GM23338 (cell line): Measurements from ENCODE around the gene TMEM139. TPM values are rescaled to one million over a fixed set of nuclear protein-coding genes. Genes with fewer than 3 reads are reported as not detected.

Source experiments
- ATAC-seq: fragments of 200-7000 bp; cut with Tn5 transposase; 3 replicates; pipeline ENCODE4 v1.9.1; 2020
- DNase-seq: peaks from one replicate; pipeline ENCODE4 v3.0.0-alpha.2; 2015; ENCODE audit warnings: low spot score
- H2AFZ ChIP-seq: fragments of 200-600 bp; sonication (generic); 2 replicates; pipeline ENCODE4 v1.8.0; 2016; ENCODE audit warnings: antibody characterized with exemption, mild to moderate bottlenecking, moderate library complexity
- H3F3A ChIP-seq: fragments of 200-600 bp; sonication (generic); replicated peaks from 2 replicates; pipeline ENCODE4 v1.8.0; 2017; ENCODE audit warnings: antibody characterized with exemption, mixed run types, low read depth
- H3K27ac ChIP-seq: fragments of 200-600 bp; sonication (generic); 2 replicates; pipeline ENCODE4 v1.6.1; 2016; ENCODE audit warnings: low read depth
- H3K27me3 ChIP-seq: fragments of 200-600 bp; sonication (generic); 2 replicates; pipeline ENCODE4 v1.8.0; 2016; ENCODE audit warnings: mild to moderate bottlenecking, mixed run types, moderate library complexity; ENCODE audit not compliant: insufficient read depth
- H3K36me3 ChIP-seq: fragments of 200-600 bp; sonication (generic); 2 replicates; pipeline ENCODE4 v1.8.0; 2016; ENCODE audit warnings: mild to moderate bottlenecking; ENCODE audit not compliant: insufficient read depth
- H3K4me1 ChIP-seq: fragments of 200-600 bp; sonication (generic); 2 replicates; pipeline ENCODE4 v1.8.0; 2016; ENCODE audit warnings: mild to moderate bottlenecking, moderate library complexity; ENCODE audit not compliant: insufficient read depth
- H3K4me2 ChIP-seq: fragments of 200-600 bp; sonication (generic); 2 replicates; pipeline ENCODE4 v1.7.1; 2017; ENCODE audit warnings: mixed run types
- H3K4me3 ChIP-seq: fragments of 200-600 bp; sonication (generic); 2 replicates; pipeline ENCODE4 v1.6.1; 2016; ENCODE audit warnings: mixed run types
- H3K79me2 ChIP-seq: fragments of 200-600 bp; sonication (generic); replicated peaks from 2 replicates; pipeline ENCODE4 v1.8.0; 2017; ENCODE audit warnings: mild to moderate bottlenecking; ENCODE audit not compliant: insufficient read depth
- H3K9me2 ChIP-seq: fragments of 200-600 bp; sonication (generic); 2 replicates; pipeline ENCODE4 v1.8.0; 2017; ENCODE audit not compliant: insufficient read depth
- H4K20me1 ChIP-seq: fragments of 200-600 bp; sonication (generic); replicated peaks from 2 replicates; pipeline ENCODE4 v1.8.0; 2017; ENCODE audit warnings: mild to moderate bottlenecking; ENCODE audit not compliant: insufficient read depth
- H3K27ac Mint-ChIP-seq: 2 replicates; pipeline ENCODE4 v1.8.0; 2020; ENCODE audit warnings: inconsistent platforms, mild to moderate bottlenecking, moderate library complexity, mixed read lengths
- H3K27me3 Mint-ChIP-seq: 3 replicates; pipeline ENCODE4 v1.8.0; 2022; ENCODE audit warnings: low read depth, mild to moderate bottlenecking, moderate library complexity, mixed read lengths, inconsistent platforms; ENCODE audit not compliant: insufficient read depth, poor library complexity
- H3K36me3 Mint-ChIP-seq: 3 replicates; pipeline ENCODE4 v1.8.0; 2021; ENCODE audit warnings: low read depth, mild to moderate bottlenecking, inconsistent platforms, moderate library complexity, mixed read lengths
- H3K4me1 Mint-ChIP-seq: 3 replicates; pipeline ENCODE4 v1.8.0; 2020; ENCODE audit warnings: mild to moderate bottlenecking, inconsistent platforms, mixed read lengths
- H3K4me3 Mint-ChIP-seq: 3 replicates; pipeline ENCODE4 v1.8.0; 2021; ENCODE audit warnings: moderate library complexity, mild to moderate bottlenecking, inconsistent platforms, mixed read lengths
- H3K9me3 Mint-ChIP-seq: 3 replicates; pipeline ENCODE4 v1.8.0; 2020; ENCODE audit warnings: moderate library complexity, mild to moderate bottlenecking, inconsistent platforms, mixed read lengths
- CREB1 ChIP-seq: fragments of 250-450 bp; sonication (Bioruptor Pico); IDR thresholded peaks from 2 replicates; pipeline ENCODE4 v1.5.0; 2020; ENCODE audit warnings: low read depth, mild to moderate bottlenecking, moderate library complexity
- EZH2 ChIP-seq: fragments of 200-600 bp; sonication (generic); IDR thresholded peaks from one replicate; pipeline ENCODE4 v1.8.0; 2017; ENCODE audit warnings: antibody characterized with exemption, mild to moderate bottlenecking, low read depth; ENCODE audit not compliant: unreplicated experiment
- EZH2phosphoT487 ChIP-seq: fragments of 200-600 bp; sonication (generic); IDR thresholded peaks from one replicate; pipeline ENCODE4 v1.8.1; 2018; ENCODE audit warnings: antibody characterized with exemption; ENCODE audit not compliant: unreplicated experiment
- NANOG ChIP-seq: IDR thresholded peaks from 2 replicates; pipeline ENCODE4 v1.6.1; 2016; ENCODE audit warnings: antibody characterized with exemption, borderline replicate concordance
- REST ChIP-seq: IDR thresholded peaks from one replicate; pipeline ENCODE4 v1.6.1; 2018; ENCODE audit warnings: antibody characterized with exemption; ENCODE audit not compliant: unreplicated experiment
- STAT1 ChIP-seq: IDR thresholded peaks from one replicate; pipeline ENCODE4 v1.6.1; 2016; ENCODE audit warnings: antibody characterized with exemption; ENCODE audit not compliant: unreplicated experiment
- ZNF114 ChIP-seq: fragments of 250-450 bp; sonication (Bioruptor Pico); IDR thresholded peaks from 2 replicates; pipeline ENCODE4 v1.5.0; 2020; ENCODE audit warnings: mild to moderate bottlenecking, moderate library complexity
- ZNF462 ChIP-seq: fragments of 250-450 bp; sonication (Bioruptor Pico); IDR thresholded peaks from 2 replicates; pipeline ENCODE4 v1.5.0; 2020; ENCODE audit warnings: mild to moderate bottlenecking, moderate library complexity
- polyA plus RNA-seq: library from polyadenylated mRNA; unstranded; fragments of >200 nt; fragmentation: Nextera tagmentation; extraction: Ambion mirVana; gene quantifications from 2 replicates; pipeline ENCODE4 v1.2.1, GENCODE V29; 2016
- total RNA-seq: library from RNA; depleted of rRNA; stranded (reverse); fragments of >200 nt; shearing (Covaris generic); gene quantifications from 2 replicates; pipeline ENCODE4 v1.2.3, GENCODE V29; 2014
- TF ChIP-seq, protein P1 (sequence below), 2 experiments: fragments of 200-600 bp in 1 of 2; sonication (generic) in 1 of 2; conservative IDR thresholded peaks; 2 replicates each; pipeline versions ENCODE4 v1.5.1 to v1.6.1; 2016 to 2017; ENCODE audit warnings: antibody characterized with exemption in 2 of 2, low read depth in 2 of 2, mild to moderate bottlenecking in 2 of 2, moderate library complexity in 1 of 2

The TMEM139 gene
- total and polyA plus RNA-seq, 2 experiments from 2014 or later: 3.3 to 3.6 TPM

GRCh38 chr7:143256325-143256724 is 28.4 kb upstream of the TMEM139 start:
- no peak overlapping the region for H3K27ac Mint-ChIP-seq
- ATAC-seq: peak; percentile 80
- peak; percentile 61 for DNase-seq
- no peak overlapping the region for H3K4me2 ChIP-seq
- H3K9me3 Mint-ChIP-seq: no peaks in the 10 kb centered on the region
- no peaks in the 10 kb centered on the region for H3K27me3 Mint-ChIP-seq
- H3K27me3 ChIP-seq: no peaks in the 10 kb centered on the region
- H3K27ac ChIP-seq: no peak overlapping the region
- no peaks in the 10 kb centered on the region for H3K4me1 ChIP-seq
- H3K4me3 ChIP-seq: no peak overlapping the region
- H2AFZ ChIP-seq: 0 out of 2 replicates have a peak overlapping the region, but pooled peaks have one; percentile 69
- TF ChIP-seq STAT1: no peak
- TF ChIP-seq, protein P1, sequence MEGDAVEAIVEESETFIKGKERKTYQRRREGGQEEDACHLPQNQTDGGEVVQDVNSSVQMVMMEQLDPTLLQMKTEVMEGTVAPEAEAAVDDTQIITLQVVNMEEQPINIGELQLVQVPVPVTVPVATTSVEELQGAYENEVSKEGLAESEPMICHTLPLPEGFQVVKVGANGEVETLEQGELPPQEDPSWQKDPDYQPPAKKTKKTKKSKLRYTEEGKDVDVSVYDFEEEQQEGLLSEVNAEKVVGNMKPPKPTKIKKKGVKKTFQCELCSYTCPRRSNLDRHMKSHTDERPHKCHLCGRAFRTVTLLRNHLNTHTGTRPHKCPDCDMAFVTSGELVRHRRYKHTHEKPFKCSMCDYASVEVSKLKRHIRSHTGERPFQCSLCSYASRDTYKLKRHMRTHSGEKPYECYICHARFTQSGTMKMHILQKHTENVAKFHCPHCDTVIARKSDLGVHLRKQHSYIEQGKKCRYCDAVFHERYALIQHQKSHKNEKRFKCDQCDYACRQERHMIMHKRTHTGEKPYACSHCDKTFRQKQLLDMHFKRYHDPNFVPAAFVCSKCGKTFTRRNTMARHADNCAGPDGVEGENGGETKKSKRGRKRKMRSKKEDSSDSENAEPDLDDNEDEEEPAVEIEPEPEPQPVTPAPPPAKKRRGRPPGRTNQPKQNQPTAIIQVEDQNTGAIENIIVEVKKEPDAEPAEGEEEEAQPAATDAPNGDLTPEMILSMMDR (conservative IDR thresholded peaks at IDR 0.05; ENCODE audit: low read depth in 2 of 2): peak; percentile 48 to 51; a peak in 3 of 4 replicates
- H3F3A ChIP-seq: no peaks in the 10 kb centered on the region
- H4K20me1 ChIP-seq: no peaks in the 10 kb centered on the region
- no peaks in the 10 kb centered on the region for H3K79me2 ChIP-seq
- no peaks in the 10 kb centered on the region for H3K36me3 Mint-ChIP-seq
- H3K4me1 Mint-ChIP-seq: no peaks in the 10 kb centered on the region
- no peak overlapping the region for H3K4me3 Mint-ChIP-seq
- H3K36me3 ChIP-seq: no peaks in the 10 kb centered on the region
- no peaks in the 10 kb centered on the region for H3K9me2 ChIP-seq

GRCh38 chr7:143256932-143257331 is 27.8 kb upstream of the TMEM139 start:
- H3K27ac ChIP-seq: no peak overlapping the region
- H3K27me3 ChIP-seq: no peaks in the 10 kb centered on the region
- ATAC-seq (no peak), DNase-seq (no peak)
- 0 out of 2 replicates have a peak overlapping the region, but pooled peaks have one; percentile 69 for H2AFZ ChIP-seq
- no peak overlapping the region for H3K4me3 ChIP-seq
- no peak overlapping the region for H3K27ac Mint-ChIP-seq
- no peaks in the 10 kb centered on the region for H3K4me1 ChIP-seq
- no peaks in the 10 kb centered on the region for H3K9me2 ChIP-seq
- H3K36me3 ChIP-seq: no peaks in the 10 kb centered on the region
- no peaks in the 10 kb centered on the region for H4K20me1 ChIP-seq
- H3K4me2 ChIP-seq: no peak overlapping the region
- H3K9me3 Mint-ChIP-seq: no peaks in the 10 kb centered on the region
- no peaks in the 10 kb centered on the region for H3K79me2 ChIP-seq
- no peaks in the 10 kb centered on the region for H3K27me3 Mint-ChIP-seq
- no peaks in the 10 kb centered on the region for H3F3A ChIP-seq
- no peak overlapping the region for H3K4me3 Mint-ChIP-seq
- H3K4me1 Mint-ChIP-seq: no peaks in the 10 kb centered on the region
- H3K36me3 Mint-ChIP-seq: no peaks in the 10 kb centered on the region
- TF ChIP-seq NANOG (no peak), ZNF462 (CRISPR knock-in tag) (no peak), EZH2 (no peak), EZH2phosphoT487 (no peak), CREB1 (CRISPR knock-in tag) (no peak), ZNF114 (CRISPR knock-in tag) (no peak), REST (no peak)
